Endothelial cell of umbilical vein (primary cell): ENCODE data around the gene PGGHG. TPM values are rescaled to one million over a fixed set of nuclear protein-coding genes. Genes with fewer than 3 reads are reported as not detected.

ENCODE experiments used
- BruUV-seq: library from RNA; stranded (reverse); fragments of 400-500 nt; replicated peaks from 2 replicates; lab custom pipeline; 2021; lab: Mats Ljungman, UMichigan
- CTCF ChIA-PET: fragments of 300-600, 350-600 bp; sonication (Branson Sonifier 250); formaldehyde crosslinking; loops from one replicate; lab custom pipeline; 2021; ENCODE audit warnings: antibody characterized with exemption, inconsistent platforms; lab: Charles Lee
- POLR2A ChIA-PET: fragments of 300-600, 350-600 bp; sonication (Branson Sonifier 250); formaldehyde crosslinking; loops from one replicate; lab custom pipeline; 2021; ENCODE audit warnings: antibody characterized with exemption, inconsistent platforms; lab: Charles Lee
- DNase-seq: peaks from one replicate; pipeline ENCODE4 v3.0.0-alpha.2; 2011; ENCODE audit warnings: low read depth, low spot score
- FAIRE-seq: peaks from 2 replicates; lab custom pipeline; 2011; peaks lifted over from hg19 to GRCh38; lab: Jason Lieb, UNC
- H2AFZ ChIP-seq: 2 replicates; pipeline ENCODE4 v1.6.0; 2012; ENCODE audit warnings: low read depth, low read length, control low read depth, inconsistent platforms
- H3K27ac ChIP-seq: 2 replicates; pipeline ENCODE4 v1.5.1; 2011; ENCODE audit warnings: low read depth, mild to moderate bottlenecking, control low read depth, low read length, moderate library complexity; ENCODE audit not compliant: insufficient read depth
- H3K27me3 ChIP-seq, 2 experiments: 2 replicates each; pipeline versions ENCODE4 v1.6.0 to v1.6.1; 2011; ENCODE audit warnings: low read length in 2 of 2, mixed read lengths in 1 of 2; ENCODE audit not compliant: control insufficient read depth in 2 of 2, insufficient read depth in 2 of 2
- H3K36me3 ChIP-seq, 2 experiments: 2 replicates in 1 of 2; 3 replicates in 1 of 2; pipeline ENCODE4 v1.5.1; 2011; ENCODE audit warnings: low read length in 2 of 2, mild to moderate bottlenecking in 1 of 2, moderate library complexity in 1 of 2; ENCODE audit not compliant: control insufficient read depth in 2 of 2, insufficient read depth in 2 of 2; ENCODE audit errors: extremely low read depth in 1 of 2
- H3K4me1 ChIP-seq: 3 replicates; pipeline ENCODE4 v1.5.1; 2011; ENCODE audit warnings: mild to moderate bottlenecking, low read length; ENCODE audit not compliant: control insufficient read depth, insufficient read depth; ENCODE audit errors: extremely low read depth
- H3K4me2 ChIP-seq: 2 replicates; pipeline ENCODE4 v1.6.1; 2011; ENCODE audit warnings: low read length, control low read depth, mixed read lengths; ENCODE audit not compliant: insufficient read depth
- H3K4me3 ChIP-seq, 3 experiments: fragments of 200-600 bp in 1 of 3; sonication (generic), shearing (Covaris generic) in 1 of 3; replicated peaks in 1 of 3; 2 replicates each; pipeline ENCODE4 v1.5.1; 2011 to 2016; ENCODE audit warnings: control low read depth in 3 of 3, low read length in 3 of 3, mild to moderate bottlenecking in 2 of 3, inconsistent platforms in 1 of 3, low read depth in 1 of 3, moderate library complexity in 1 of 3; ENCODE audit not compliant: insufficient read depth in 1 of 3
- H3K79me2 ChIP-seq: 2 replicates; pipeline ENCODE4 v1.6.0; 2012; ENCODE audit warnings: low read length, inconsistent platforms; ENCODE audit not compliant: control insufficient read depth, insufficient read depth
- H3K9ac ChIP-seq: replicated peaks from 2 replicates; pipeline ENCODE3; 2011; ENCODE audit warnings: low read length, control low read depth; ENCODE audit not compliant: insufficient read depth; ENCODE audit errors: extremely low read depth
- H3K9me1 ChIP-seq: replicated peaks from 3 replicates; pipeline ENCODE4 v1.6.0; 2011; ENCODE audit warnings: mild to moderate bottlenecking, low read length; ENCODE audit not compliant: control insufficient read depth, insufficient read depth; ENCODE audit errors: extremely low read depth
- H3K9me3 ChIP-seq: replicated peaks from 2 replicates; pipeline ENCODE4 v1.5.1; 2012; ENCODE audit warnings: low read length, inconsistent platforms; ENCODE audit not compliant: control insufficient read depth, insufficient read depth
- H4K20me1 ChIP-seq: replicated peaks from 2 replicates; pipeline ENCODE3; 2011; ENCODE audit warnings: mild to moderate bottlenecking, low read length; ENCODE audit not compliant: control insufficient read depth, insufficient read depth; ENCODE audit errors: extremely low read depth
- EZH2 ChIP-seq: IDR thresholded peaks from 2 replicates; pipeline ENCODE4 v1.6.1; 2012; ENCODE audit warnings: borderline replicate concordance, low read depth, mild to moderate bottlenecking, moderate library complexity, low read length, inconsistent platforms; ENCODE audit not compliant: severe bottlenecking
- FOS ChIP-seq: IDR thresholded peaks from 2 replicates; pipeline ENCODE4 v1.6.1; 2011; ENCODE audit warnings: mild to moderate bottlenecking, low read length, moderate library complexity, borderline replicate concordance; ENCODE audit not compliant: insufficient read depth
- GATA2 ChIP-seq: IDR thresholded peaks from 2 replicates; pipeline ENCODE4 v1.7.0; 2011; ENCODE audit warnings: low read depth, mild to moderate bottlenecking, moderate library complexity, mixed read lengths, low read length; ENCODE audit not compliant: insufficient read length, insufficient read depth
- JUN ChIP-seq: IDR thresholded peaks from 2 replicates; pipeline ENCODE4 v1.6.1; 2011; ENCODE audit warnings: borderline replicate concordance, low read depth; ENCODE audit not compliant: insufficient read length, insufficient read depth
- MYC ChIP-seq: IDR thresholded peaks from one replicate; pipeline ENCODE4 v1.6.1; 2011; ENCODE audit warnings: mild to moderate bottlenecking, low read depth, low read length
- POLR2A ChIP-seq: IDR thresholded peaks from 2 replicates; pipeline ENCODE4 v1.6.1; 2012; ENCODE audit warnings: low read depth, mild to moderate bottlenecking, control low read depth, low read length
- POLR2AphosphoS5 ChIP-seq: IDR thresholded peaks from 2 replicates; pipeline ENCODE4 v1.6.1; 2012; ENCODE audit warnings: low read depth, mild to moderate bottlenecking, control low read depth, low read length, moderate library complexity; ENCODE audit not compliant: insufficient read depth
- dilution Hi-C: fragments of 300-500 bp; cut with MboI; formaldehyde crosslinking; loops from one replicate; pipeline ENCODE4 v1.15.0; 2019; ENCODE audit warnings: low sequenced_read_pairs; ENCODE audit not compliant: extremely low pct_ligation_motif_present
- intact Hi-C: fragments of 100-400 bp; cut with micrococcal nuclease; formaldehyde crosslinking; loops from one replicate; pipeline ENCODE4 v1.10.0; 2022
- polyA plus RNA-seq, 4 experiments: library from polyadenylated mRNA; depleted of rRNA in 3 of 4; stranded (reverse) in 3 of 4; unstranded in 1 of 4; fragments of >200 nt; gene quantifications; 2 replicates each; pipeline versions ENCODE4 v1.2.1 to v1.2.3, GENCODE V29; 2011 to 2012; ENCODE audit warnings: missing spikeins in 1 of 4
- total RNA-seq: library from RNA; stranded (reverse); gene quantifications from 2 replicates; pipeline ENCODE4 v1.2.3, GENCODE V29; 2021
- TF ChIP-seq, protein P1 (sequence below), 2 donors: IDR thresholded peaks; 1 replicate in 1 of 2; 2 replicates in 1 of 2; pipeline ENCODE4 v1.5.1; 2011; ENCODE audit warnings: low read length in 2 of 2, mild to moderate bottlenecking in 2 of 2, moderate library complexity in 2 of 2, control low read depth in 1 of 2, inconsistent platforms in 1 of 2, low read depth in 1 of 2; ENCODE audit not compliant: insufficient read depth in 1 of 2; ENCODE audit errors: extremely low read depth in 1 of 2
- TF ChIP-seq, protein P2 (sequence below): IDR thresholded peaks from 2 replicates; pipeline ENCODE4 v1.6.1; 2011; ENCODE audit not compliant: insufficient read depth, insufficient read length

The PGGHG gene
- total and polyA plus RNA-seq, 2 donors (not counting 3 experiments of a cell fraction or from before 2014, with no cell fraction given): 31.6 to 42.4 TPM

- POLR2A ChIA-PET: no interaction called here
- no peak for TF ChIP-seq EZH2
- TF ChIP-seq POLR2A: no peak
- TF ChIP-seq POLR2AphosphoS5: no peak
- TF ChIP-seq FOS: no peak
- TF ChIP-seq, protein P1, sequence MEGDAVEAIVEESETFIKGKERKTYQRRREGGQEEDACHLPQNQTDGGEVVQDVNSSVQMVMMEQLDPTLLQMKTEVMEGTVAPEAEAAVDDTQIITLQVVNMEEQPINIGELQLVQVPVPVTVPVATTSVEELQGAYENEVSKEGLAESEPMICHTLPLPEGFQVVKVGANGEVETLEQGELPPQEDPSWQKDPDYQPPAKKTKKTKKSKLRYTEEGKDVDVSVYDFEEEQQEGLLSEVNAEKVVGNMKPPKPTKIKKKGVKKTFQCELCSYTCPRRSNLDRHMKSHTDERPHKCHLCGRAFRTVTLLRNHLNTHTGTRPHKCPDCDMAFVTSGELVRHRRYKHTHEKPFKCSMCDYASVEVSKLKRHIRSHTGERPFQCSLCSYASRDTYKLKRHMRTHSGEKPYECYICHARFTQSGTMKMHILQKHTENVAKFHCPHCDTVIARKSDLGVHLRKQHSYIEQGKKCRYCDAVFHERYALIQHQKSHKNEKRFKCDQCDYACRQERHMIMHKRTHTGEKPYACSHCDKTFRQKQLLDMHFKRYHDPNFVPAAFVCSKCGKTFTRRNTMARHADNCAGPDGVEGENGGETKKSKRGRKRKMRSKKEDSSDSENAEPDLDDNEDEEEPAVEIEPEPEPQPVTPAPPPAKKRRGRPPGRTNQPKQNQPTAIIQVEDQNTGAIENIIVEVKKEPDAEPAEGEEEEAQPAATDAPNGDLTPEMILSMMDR (IDR thresholded peaks at IDR 0.05; ENCODE audit: extremely low read depth in 1 of 2, insufficient read depth in 1 of 2, low read depth in 1 of 2, low read length in 2 of 2): no peak
- TF ChIP-seq MYC: no peak
- TF ChIP-seq GATA2: no peak
- TF ChIP-seq JUN: no peak
- TF ChIP-seq, protein P2, sequence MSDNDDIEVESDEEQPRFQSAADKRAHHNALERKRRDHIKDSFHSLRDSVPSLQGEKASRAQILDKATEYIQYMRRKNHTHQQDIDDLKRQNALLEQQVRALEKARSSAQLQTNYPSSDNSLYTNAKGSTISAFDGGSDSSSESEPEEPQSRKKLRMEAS: no peak
- FAIRE-seq: no peak
- Histone ChIP-seq H3K4me3 (no peak overlapping the region), H3K9ac (no peak overlapping the region), H4K20me1 (no peaks in the 10 kb centered on the region), H3K27me3 (peaks cover 19 to 28% of the 10 kb centered on the region in 2 experiments), H2AFZ (no peak overlapping the region), H3K4me2 (no peak overlapping the region), H3K36me3 (no peaks in the 10 kb centered on the region), H3K9me3 (no peaks in the 10 kb centered on the region), H3K9me1 (no peaks in the 10 kb centered on the region), H3K4me1 (peaks cover 7% of the 10 kb centered on the region), H3K27ac (no peak overlapping the region), H3K79me2 (peaks cover 11% of the 10 kb centered on the region)
- CTCF ChIA-PET: interaction anchor here (1.2 kb wide), 1 partner anchor 65 kb away, joined by 5 read pairs; no protein-coding TSS in a partner anchor
- no TSS peak for BruUV-seq
- DNase-seq: no peak
- dilution Hi-C loops: no loop called here
- intact Hi-C loops: no loop called here
These were observed 26.6 kb downstream of the PGGHG start for GRCh38 chr11:315516-315994.
